ENCODE data around the gene CACNB4. TPM values are rescaled to one million over a fixed set of nuclear protein-coding genes. Genes with fewer than 3 reads are reported as not detected.

CACNB4 gene
- polyA plus RNA-seq, 1 of the 3 experiments (the other 2 are of a cell fraction): 0.18 TPM

DNA sequence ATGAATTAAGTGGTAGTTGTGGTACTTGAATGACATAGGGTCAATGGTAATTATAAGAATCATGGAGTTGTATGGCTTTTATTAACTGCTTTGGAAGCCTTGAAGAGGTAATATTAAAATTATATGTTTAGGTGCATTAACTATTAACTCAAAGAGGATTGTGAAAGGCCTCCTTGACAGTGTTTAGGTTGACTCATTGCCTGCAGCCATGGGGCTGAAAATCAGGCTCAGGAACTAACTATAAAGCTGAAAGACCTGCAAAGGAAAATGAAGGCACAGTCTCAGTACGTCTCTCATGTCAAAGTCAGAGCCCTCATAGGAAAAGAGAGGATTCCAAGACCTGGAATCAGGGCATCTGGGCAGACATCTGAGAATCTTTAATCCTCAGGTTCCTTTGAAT is 31.0 kb downstream of the CACNB4 start (continued):
- TF ChIP-seq, protein P1, sequence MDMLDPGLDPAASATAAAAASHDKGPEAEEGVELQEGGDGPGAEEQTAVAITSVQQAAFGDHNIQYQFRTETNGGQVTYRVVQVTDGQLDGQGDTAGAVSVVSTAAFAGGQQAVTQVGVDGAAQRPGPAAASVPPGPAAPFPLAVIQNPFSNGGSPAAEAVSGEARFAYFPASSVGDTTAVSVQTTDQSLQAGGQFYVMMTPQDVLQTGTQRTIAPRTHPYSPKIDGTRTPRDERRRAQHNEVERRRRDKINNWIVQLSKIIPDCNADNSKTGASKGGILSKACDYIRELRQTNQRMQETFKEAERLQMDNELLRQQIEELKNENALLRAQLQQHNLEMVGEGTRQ (IDR thresholded peaks at IDR 0.05; ENCODE audit: borderline replicate concordance, low read depth, low read length): no peak
- TF ChIP-seq MXI1 (IDR thresholded peaks at IDR 0.05; ENCODE audit: low read depth, low read length) (no peak), EZH2phosphoT487 (IDR thresholded peaks at IDR 0.05; ENCODE audit: borderline replicate concordance, low read depth) (no peak), RXRA (IDR thresholded peaks at IDR 0.05; ENCODE audit: borderline replicate concordance, low read depth) (no peak), JUND (IDR thresholded peaks at IDR 0.05) (no peak), NRF1 (IDR thresholded peaks at IDR 0.05; ENCODE audit: low read depth, low read length) (no peak), NFIC (IDR thresholded peaks at IDR 0.05; ENCODE audit: borderline replicate concordance) (no peak), FOSL2 (IDR thresholded peaks at IDR 0.05; ENCODE audit: borderline replicate concordance, low read depth) (no peak), IRF3 (IDR thresholded peaks at IDR 0.05; ENCODE audit: low read depth, low read length) (no peak), GABPA (IDR thresholded peaks at IDR 0.05; ENCODE audit: low read depth) (no peak), SMC3 (IDR thresholded peaks at IDR 0.05; ENCODE audit: low read depth, low read length) (no peak)

- H3K27me3 ChIP-seq (ENCODE audit: insufficient read depth): no peaks in the 10 kb centered on the region; the same call in 1 of the 2 replicates
These were observed 32.9 kb downstream of the CACNB4 start for GRCh38 chr2:152065945-152066344.

More at GRCh38 chr2:152065945-152066344, 32.9 kb downstream of the CACNB4 start:
- CTCF ChIA-PET: no interaction called here
- no peak overlapping the region for H3K9ac ChIP-seq
- DNase-seq: no peak
- no peak overlapping the region for H2AFZ ChIP-seq (ENCODE audit: low read depth)
- H3K36me3 ChIP-seq (replicated peaks in 1 of 2; ENCODE audit: control insufficient read depth in 1 of 2, insufficient read depth in 2 of 2, low read length in 1 of 2): no peaks in the 10 kb centered on the region
- H3K9me3 ChIP-seq: no peaks in the 10 kb centered on the region
- H3K27ac ChIP-seq (ENCODE audit: low read depth in 2 of 2, low read length in 1 of 2): no peak overlapping the region
- no peaks in the 10 kb centered on the region for H3K9me2 ChIP-seq
- no peaks in the 10 kb centered on the region for H3F3A ChIP-seq (replicated peaks; ENCODE audit: insufficient read depth)
- H3K4me1 ChIP-seq (ENCODE audit: control insufficient read depth in 1 of 2, insufficient read depth in 2 of 2, low read depth in 1 of 2, low read length in 1 of 2): 0 out of 4 replicates have a peak, but pooled peaks cover 0 to 4% of the 10 kb centered on the region in 2 experiments
- TF ChIP-seq USF1 (IDR thresholded peaks at IDR 0.05; ENCODE audit: borderline replicate concordance, low read depth): no peak
- TF ChIP-seq, protein P2, sequence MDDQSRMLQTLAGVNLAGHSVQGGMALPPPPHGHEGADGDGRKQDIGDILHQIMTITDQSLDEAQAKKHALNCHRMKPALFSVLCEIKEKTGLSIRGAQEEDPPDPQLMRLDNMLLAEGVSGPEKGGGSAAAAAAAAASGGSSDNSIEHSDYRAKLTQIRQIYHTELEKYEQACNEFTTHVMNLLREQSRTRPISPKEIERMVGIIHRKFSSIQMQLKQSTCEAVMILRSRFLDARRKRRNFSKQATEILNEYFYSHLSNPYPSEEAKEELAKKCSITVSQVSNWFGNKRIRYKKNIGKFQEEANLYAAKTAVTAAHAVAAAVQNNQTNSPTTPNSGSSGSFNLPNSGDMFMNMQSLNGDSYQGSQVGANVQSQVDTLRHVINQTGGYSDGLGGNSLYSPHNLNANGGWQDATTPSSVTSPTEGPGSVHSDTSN (IDR thresholded peaks at IDR 0.05): no peak
- TF ChIP-seq, protein P1 (IDR thresholded peaks at IDR 0.05; ENCODE audit: borderline replicate concordance, low read depth, low read length): no peak
- TF ChIP-seq TEAD4 (IDR thresholded peaks at IDR 0.05; ENCODE audit: borderline replicate concordance, insufficient read depth): no peak
- TF ChIP-seq TCF12 (IDR thresholded peaks at IDR 0.05): no peak
- no peak for TF ChIP-seq RXRA (IDR thresholded peaks at IDR 0.05; ENCODE audit: borderline replicate concordance, low read depth)
- TF ChIP-seq MEF2A (IDR thresholded peaks at IDR 0.05; ENCODE audit: borderline replicate concordance, low read depth): no peak
- POLR2A ChIA-PET: no interaction called here
- no peaks in the 10 kb centered on the region for H3K79me2 ChIP-seq (ENCODE audit: insufficient read depth)
- WGBS (ENCODE audit: low lambda C conversion rate): 63% methylated on average over 3 of the region's 3 CpGs
- H4K20me1 ChIP-seq (ENCODE audit: insufficient read depth): no peaks in the 10 kb centered on the region
- H3K4me2 ChIP-seq: no peak overlapping the region
- H3K4me3 ChIP-seq (ENCODE audit: low read depth in 2 of 2, low read length in 1 of 2): no peak overlapping the region

Data from SK-N-SH (cell line).